GM19467 (cell line): ENCODE results near the gene ASTN2.

ENCODE experiments used
- ATAC-seq: cut with Tn5 transposase; IDR thresholded peaks from one replicate; pipeline ENCODE4 v1.9.1; 2021; ENCODE audit warnings: mild to moderate bottlenecking, moderate library complexity; ENCODE audit not compliant: unreplicated experiment

The ASTN2 gene

DNA sequence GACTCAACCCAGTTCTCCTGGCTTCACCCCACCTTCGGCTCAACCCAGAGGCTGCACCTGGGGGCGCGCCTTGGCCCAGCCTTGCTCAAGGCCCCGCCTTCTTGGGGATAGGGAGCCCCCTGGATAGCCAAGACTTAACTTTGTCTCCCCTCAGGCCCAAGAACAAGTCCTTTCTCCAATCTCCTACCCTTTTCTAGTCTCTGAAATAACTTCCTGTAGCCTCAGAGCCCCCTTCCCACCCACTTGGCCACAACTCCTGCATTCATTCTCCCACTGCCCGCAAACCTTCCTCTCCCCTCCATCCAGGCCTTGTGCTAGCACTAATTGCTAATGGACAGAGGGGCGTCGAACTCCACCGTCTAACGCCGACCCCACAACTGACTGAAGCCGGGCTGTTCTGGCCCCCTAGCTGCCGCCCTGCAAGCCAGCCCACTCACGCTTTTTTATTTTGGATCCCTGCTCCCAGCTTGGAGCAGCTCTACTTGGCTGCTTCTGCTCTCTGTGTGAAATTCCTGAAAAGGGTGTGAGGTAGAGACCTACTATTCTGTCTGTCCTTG is 579 bp upstream of the ASTN2 start:
- no peak for ATAC-seq

DNA sequence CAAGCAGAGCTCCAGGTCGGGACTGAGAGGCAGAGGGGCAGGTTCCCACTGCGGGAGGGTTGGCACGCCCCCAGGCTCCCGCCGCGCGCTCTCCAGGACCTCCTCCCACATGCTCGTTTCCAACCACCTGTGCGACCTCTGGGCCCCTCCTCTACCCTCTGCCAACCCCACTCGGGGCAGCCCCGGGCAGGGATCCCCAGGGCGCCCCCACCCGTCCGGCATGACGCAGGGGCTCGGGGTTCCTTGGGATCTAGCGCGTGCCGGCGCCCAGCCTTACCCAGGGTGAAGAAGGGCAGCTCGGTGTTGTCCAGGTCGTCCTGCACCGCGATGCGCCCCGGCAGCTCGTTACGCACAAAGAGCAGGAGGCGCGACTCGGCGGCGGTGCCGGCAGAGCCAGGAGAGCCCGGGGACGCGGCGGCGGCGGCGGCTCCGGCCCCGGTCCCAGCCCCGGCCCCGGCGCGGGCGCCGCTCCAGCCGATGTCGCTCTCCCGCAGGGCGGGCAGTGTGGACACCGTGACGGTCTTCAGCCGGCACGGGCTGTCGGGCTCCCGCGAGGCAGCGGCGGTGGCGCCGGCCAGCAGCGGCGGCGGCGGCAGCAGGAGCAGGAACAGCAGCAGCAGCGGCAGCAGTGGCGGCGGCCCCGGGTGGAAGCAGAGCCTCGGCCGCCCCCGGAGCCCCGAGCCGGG is 494 bp downstream of the ASTN2 start:
- no peak for ATAC-seq

GRCh38 chr9:117413346-117414219 is 1.3 kb downstream of the ASTN2 start:
- ATAC-seq: no peak

DNA sequence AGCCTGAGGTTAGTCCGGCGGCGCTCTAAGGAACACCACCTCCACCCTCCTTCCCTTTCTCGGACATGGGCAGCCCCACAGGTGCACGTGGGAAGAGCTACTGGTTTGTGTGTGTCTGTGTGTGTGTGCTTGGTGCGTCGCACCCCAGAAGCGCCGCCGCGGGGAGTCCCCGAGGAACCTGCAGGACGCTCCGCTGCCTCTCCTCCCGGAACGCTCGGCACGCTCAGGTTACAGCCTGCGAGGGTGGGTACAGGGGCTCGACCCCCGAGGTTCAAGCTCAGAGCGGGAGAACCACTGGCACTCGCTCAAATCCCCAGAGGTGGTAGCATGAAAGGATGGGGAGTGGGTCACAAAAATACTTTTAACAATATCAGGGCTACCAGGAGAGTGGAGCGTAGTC is 2.0 kb downstream of the ASTN2 start:
- ATAC-seq: no peak

GRCh38 chr9:117412006-117412715 is 2.7 kb downstream of the ASTN2 start:
- ATAC-seq: no peak

DNA sequence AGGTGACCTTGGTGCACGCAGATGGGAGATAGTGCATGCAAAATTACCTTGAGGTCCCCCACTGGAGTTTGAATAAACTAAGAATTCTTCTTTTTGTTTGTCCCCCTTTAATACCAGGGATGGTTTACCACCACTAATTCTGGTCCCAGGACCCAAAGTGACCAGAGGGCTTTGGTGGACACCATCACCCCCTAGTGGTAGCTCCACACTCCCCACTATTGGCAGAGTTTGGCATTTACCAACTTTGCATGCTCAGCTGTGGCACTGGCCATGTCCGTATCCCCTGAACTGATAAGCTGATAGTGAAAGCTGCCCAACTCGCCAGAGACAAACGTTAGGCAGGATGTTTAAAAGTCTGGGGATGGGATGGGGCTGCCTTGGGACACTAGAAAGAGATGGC is 3.3 kb downstream of the ASTN2 start:
- ATAC-seq: no peak

DNA sequence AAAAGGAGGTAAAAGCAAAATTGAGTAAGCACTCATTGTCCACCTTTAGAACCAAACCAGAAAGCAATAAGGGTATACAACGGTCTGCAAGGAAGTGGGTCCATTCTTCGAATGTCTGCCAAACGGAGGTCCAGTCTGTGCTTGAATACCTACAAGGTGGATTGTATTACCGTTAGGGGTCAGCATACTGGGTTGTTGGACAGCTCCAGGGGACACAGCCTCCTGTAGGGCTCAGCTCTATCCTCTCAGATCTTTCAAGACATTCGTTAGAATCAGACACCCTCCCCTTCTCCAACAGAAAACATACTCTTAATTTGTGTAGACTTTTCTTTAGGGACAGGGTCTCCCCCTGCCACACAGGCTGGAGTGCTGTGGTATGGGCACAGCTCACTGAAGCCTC is 5.5 kb downstream of the ASTN2 start:
- no peak for ATAC-seq

DNA sequence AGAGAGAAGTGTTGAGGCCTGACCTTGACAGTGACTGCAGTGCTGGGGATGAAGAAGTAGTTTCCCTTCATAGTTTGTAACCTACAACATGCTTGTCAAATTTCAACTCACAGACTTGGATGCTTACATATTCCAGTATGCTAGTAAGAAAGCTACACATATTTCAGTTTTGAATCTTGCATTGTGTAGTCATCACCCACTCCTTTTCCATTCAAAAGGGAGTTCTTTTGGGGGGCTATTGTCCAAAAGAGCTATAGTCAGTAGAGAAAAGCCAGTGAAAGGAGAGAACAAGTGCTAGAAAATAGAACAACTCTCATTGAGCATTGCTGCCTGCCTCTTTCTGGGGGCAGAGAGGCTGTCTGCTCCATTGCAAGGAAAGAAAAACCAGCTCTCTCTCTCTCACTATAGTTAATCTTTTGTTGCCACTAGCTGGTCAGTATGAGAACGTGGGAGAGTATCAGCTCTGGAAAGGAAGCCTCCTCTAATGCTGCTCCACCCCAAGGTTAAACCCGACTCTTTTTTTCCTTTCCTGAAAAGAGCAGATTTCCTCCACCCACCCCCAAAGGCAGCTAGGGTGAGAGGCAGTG is 7.3 kb downstream of the ASTN2 start:
- no peak for ATAC-seq

GRCh38 chr9:117405950-117406705 is 8.7 kb downstream of the ASTN2 start:
- no peak for ATAC-seq

DNA sequence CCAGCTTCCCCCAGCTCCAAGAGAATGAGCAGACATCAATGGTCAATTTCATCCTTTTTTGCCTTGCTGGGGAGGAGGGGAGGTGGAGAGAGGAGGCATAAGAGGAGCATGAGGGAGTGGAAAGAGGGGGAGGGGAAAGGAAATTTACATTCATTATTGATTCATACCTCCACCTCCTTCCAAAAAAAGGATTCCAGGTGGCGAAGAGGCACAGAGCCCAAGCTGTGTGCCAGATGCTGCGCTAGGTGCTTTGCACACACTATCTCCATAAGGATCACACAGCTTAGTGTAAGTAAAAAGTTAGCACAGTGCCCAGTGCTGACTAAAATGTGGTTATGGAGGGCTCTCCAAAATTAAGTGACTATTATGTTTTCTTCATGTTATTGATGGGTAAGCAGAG is 11.0 kb downstream of the ASTN2 start:
- ATAC-seq: no peak

DNA sequence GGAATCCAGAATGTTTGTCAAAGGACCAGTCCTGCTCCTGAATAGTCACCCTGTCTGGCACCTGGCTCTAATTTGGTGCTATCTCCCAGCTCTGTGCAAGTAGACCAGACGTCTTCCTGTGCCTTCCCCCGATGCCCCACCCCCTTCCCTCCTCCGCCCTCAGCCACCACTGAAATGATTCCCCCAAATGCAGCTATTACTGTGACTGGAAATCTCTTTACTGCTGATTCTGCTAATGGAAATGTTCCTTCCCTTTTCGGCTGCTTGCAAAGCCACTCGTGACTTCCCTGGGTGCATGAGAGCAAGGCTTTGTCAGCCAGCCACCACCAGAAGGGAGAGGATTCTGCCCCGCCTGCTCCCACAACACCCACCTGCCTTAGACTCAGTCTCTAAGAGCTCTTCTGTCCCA is 11.4 kb downstream of the ASTN2 start:
- ATAC-seq: no peak

DNA sequence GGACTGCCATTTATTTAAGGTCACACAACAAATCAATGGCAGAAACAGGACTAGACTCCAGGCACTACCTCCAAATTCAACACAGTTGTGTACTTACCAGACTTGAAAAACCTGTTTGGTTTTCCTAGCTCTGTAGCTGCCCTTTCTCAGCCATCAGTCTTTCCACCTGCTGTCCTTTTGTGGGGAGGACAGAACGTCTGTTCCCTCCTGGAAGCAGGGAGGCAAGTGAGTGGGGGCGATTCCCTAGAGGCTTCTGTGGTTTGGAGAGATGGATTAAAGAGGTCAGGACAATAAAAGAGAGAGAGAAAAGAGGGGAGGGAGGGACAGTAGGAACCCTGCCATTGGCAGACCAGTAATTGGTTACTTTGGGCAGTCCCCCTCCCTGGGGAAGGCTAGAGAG is 14.7 kb downstream of the ASTN2 start:
- no peak for ATAC-seq

DNA sequence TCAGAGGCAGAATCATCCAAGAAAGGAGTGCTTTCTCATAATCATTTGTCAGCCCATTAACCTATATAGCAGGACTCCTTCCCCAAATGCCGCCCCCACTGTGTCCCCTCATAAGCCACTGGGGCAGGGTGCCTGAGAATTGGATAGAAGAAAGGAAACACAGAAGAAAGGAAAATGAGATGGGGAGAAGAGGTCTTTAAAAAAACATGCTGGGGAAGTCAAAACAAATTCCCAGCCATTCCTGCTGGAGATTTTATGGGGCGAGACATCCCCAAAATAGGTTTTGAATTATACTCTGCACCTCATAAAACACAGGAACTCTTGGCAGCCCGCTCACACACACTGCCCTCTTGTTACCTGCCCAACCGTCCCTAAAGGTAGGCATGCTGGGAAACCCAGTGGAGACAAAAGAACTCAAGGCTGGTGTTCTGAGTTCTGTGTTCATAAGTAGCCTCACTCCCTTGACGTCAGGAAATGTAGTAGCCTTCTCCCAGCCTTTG is 19.7 kb downstream of the ASTN2 start:
- no peak for ATAC-seq

GRCh38 chr9:117394655-117395054 is 20.2 kb downstream of the ASTN2 start:
- ATAC-seq: no peak

DNA sequence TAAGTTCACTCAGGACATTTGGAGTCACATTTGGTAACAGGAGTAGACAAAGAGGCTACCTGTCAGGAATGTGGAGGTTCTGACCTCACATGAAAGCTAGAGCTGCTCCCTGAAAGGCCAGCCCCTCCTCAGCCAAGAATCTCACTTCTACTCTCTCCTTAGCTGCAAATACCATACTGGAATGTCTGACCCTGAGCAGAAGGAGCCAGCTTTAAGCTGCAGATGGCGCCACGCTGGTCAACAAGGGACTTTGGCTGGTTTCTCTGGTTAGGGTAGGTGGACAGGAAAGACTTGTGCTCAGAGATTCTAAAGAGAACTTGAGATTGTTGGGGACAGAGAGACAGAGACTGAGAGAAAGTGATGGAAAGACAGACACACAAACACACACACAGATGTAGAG is 21.9 kb downstream of the ASTN2 start:
- no peak for ATAC-seq

- ATAC-seq: no peak
Measured at GRCh38 chr9:117387422-117387821, 27.4 kb downstream of the ASTN2 start.

GRCh38 chr9:117379341-117379740 is 35.5 kb downstream of the ASTN2 start:
- no peak for ATAC-seq

DNA sequence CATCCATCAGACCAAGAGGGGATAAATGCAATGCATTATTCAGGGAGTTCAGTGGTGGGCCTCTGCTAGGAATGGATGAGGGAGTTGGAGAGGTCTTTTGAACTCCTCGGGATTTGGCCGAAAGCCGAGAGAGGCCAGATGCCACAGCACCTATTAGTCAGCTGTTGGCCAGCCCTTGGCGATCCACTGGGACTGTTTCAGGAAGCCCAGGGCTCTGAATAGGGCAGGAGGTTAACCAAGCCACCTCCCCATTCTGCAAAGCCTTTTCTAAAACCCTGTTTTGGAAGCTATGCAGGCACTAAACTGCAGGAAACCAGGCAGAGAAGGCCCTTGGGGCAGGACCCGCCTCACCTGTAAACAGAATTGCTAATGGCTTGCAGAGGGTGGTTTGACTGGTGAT is 37.8 kb downstream of the ASTN2 start:
- no peak for ATAC-seq

DNA sequence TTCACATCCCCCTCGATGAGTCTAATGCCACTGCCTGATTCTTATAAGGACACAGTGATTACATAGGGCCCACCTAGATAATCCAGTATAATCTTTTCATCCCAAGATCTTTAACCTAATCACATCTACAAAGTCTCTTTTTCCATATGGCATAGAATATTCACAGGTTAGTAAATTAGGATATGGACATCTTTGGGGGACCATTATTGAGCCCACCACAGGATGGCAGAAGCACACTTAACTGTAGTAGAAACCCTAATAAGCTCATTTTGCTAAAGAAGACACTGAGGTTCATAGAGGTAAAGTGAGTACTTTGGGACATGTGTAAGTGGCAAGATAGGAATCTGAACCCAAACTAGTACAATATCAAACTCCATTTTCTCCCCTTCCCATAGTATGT is 38.9 kb downstream of the ASTN2 start:
- no peak for ATAC-seq

DNA sequence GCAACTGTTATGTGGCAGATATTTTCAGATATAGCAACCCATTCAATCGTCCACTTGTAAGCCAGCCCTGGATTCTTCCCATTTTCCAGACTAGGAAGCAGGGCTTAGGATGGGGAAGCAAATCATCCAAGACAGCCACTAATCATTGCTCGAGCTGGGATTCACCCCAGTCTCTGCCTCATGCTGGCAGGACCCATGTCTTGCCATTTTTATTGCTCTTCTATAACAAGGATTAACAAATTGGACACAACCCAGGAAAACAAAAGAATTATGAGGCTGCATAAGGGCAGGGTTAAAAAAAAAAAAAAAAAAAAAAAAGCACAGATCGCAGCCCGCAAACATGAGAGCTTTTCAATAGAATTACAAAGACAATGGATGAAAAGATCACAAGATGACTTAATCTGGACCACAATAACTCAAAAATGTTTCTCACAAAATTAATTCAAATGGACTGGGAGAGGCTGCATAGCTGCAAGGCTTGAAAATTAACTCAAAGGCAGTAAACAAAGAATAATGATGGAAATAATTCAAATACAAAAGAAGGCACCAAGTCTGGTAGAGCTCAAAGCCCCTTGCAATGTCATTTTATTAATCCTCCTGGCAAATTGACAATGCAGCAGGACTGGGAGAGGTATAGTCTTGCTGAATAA is 40.7 kb downstream of the ASTN2 start:
- ATAC-seq: no peak
